PC-9 (cell line): ENCODE results near the gene FAM171A1. TPM values are rescaled to one million over a fixed set of nuclear protein-coding genes. Genes with fewer than 3 reads are reported as not detected.

Experiments
- BruUV-seq: library from RNA; stranded (reverse); fragments of 400-500 nt; replicated peaks from 2 replicates; lab custom pipeline; 2021; lab: Mats Ljungman, UMichigan
- CTCF ChIA-PET: fragments of 300-600 bp; sonication (Branson Sonifier 250); formaldehyde crosslinking; loops from one replicate; lab custom pipeline; 2022; ENCODE audit warnings: antibody characterized with exemption; lab: Charles Lee
- POLR2A ChIA-PET: fragments of 300-600 bp; sonication (Branson Sonifier 250); formaldehyde crosslinking; loops from one replicate; lab custom pipeline; 2022; ENCODE audit warnings: antibody characterized with exemption; ENCODE audit not compliant: unreplicated experiment; lab: Charles Lee
- DNase-seq, 2 experiments: peaks; one replicate each; pipeline versions ENCODE4 v3.0.0 to v3.0.0-alpha.2; 2015 to 2022; ENCODE audit warnings: mixed read lengths in 1 of 2
- H2AFZ ChIP-seq: fragments of 200-600 bp; sonication (generic); 2 replicates; pipeline ENCODE4 v1.8.1; 2017; ENCODE audit warnings: antibody characterized with exemption
- H3F3A ChIP-seq: fragments of 200-600 bp; sonication (generic); 2 replicates; pipeline ENCODE4 v1.8.1; 2017; ENCODE audit warnings: antibody characterized with exemption, mild to moderate bottlenecking, low read depth; ENCODE audit not compliant: insufficient read depth
- H3K27ac ChIP-seq: fragments of 200-600 bp; sonication (generic); 2 replicates; pipeline ENCODE4 v1.6.1; 2016; ENCODE audit warnings: mixed run types
- H3K27me3 ChIP-seq: fragments of 200-600 bp; sonication (generic); 2 replicates; pipeline ENCODE4 v1.6.1; 2016; ENCODE audit warnings: low read depth, mixed run types; ENCODE audit not compliant: insufficient read depth
- H3K36me3 ChIP-seq: fragments of 200-600 bp; sonication (generic); 2 replicates; pipeline ENCODE4 v1.6.1; 2016; ENCODE audit warnings: low read depth, mixed run types
- H3K4me1 ChIP-seq: fragments of 200-600 bp; sonication (generic); replicated peaks from 2 replicates; pipeline ENCODE4 v1.6.1; 2016; ENCODE audit warnings: mixed run types; ENCODE audit not compliant: insufficient read depth
- H3K4me2 ChIP-seq: fragments of 200-600 bp; sonication (generic); 2 replicates; pipeline ENCODE4 v1.6.1; 2017; ENCODE audit warnings: mixed run types
- H3K4me3 ChIP-seq: fragments of 200-600 bp; sonication (generic); 2 replicates; pipeline ENCODE4 v1.6.1; 2016; ENCODE audit warnings: mixed run types
- H3K79me2 ChIP-seq: fragments of 200-600 bp; sonication (generic); 2 replicates; pipeline ENCODE4 v1.6.1; 2017; ENCODE audit warnings: low read depth, mixed run types
- H3K9me2 ChIP-seq: fragments of 200-600 bp; sonication (generic); 2 replicates; pipeline ENCODE4 v1.8.1; 2017; ENCODE audit warnings: mild to moderate bottlenecking; ENCODE audit not compliant: insufficient read depth
- H3K9me3 ChIP-seq: fragments of 200-600 bp; sonication (generic); 2 replicates; pipeline ENCODE4 v1.8.1; 2016; ENCODE audit warnings: low read depth; ENCODE audit not compliant: insufficient read depth
- H4K20me1 ChIP-seq: fragments of 200-600 bp; sonication (generic); 2 replicates; pipeline ENCODE4 v1.8.1; 2017; ENCODE audit not compliant: insufficient read depth
- CTCF ChIP-seq: fragments of 200-600 bp; sonication (generic); conservative IDR thresholded peaks from 2 replicates; pipeline ENCODE4 v1.6.1; 2017; ENCODE audit warnings: mixed run types, antibody characterized with exemption, mild to moderate bottlenecking, moderate library complexity
- EZH2 ChIP-seq: fragments of 200-600 bp; sonication (generic); IDR thresholded peaks from 2 replicates; pipeline ENCODE4 v1.8.0; 2017; ENCODE audit warnings: antibody characterized with exemption, low read depth
- intact Hi-C: fragments of 100-400 bp; cut with micrococcal nuclease; formaldehyde crosslinking; loops from one replicate; pipeline ENCODE4 v1.10.0; 2022; ENCODE audit not compliant: unreplicated experiment
- total RNA-seq: library from RNA; stranded (reverse); gene quantifications from 2 replicates; pipeline ENCODE4 v1.2.3, GENCODE V29; 2021

FAM171A1 gene
- total RNA-seq, 1 experiment from 2014 or later: 3.0 TPM

- no peak overlapping the region for H3K27ac ChIP-seq
- H3K9me3 ChIP-seq: no peaks in the 10 kb centered on the region
- BruUV-seq: no TSS peak
- no peaks in the 10 kb centered on the region for H3K9me2 ChIP-seq
- no peaks in the 10 kb centered on the region for H3K36me3 ChIP-seq
- no peaks in the 10 kb centered on the region for H4K20me1 ChIP-seq
- no peak overlapping the region for H3K4me3 ChIP-seq
- no peak overlapping the region for H3K4me2 ChIP-seq
- H2AFZ ChIP-seq: no peak overlapping the region
- TF ChIP-seq EZH2: no peak
- no peak for TF ChIP-seq CTCF
- POLR2A ChIA-PET: no interaction called here
- no peaks in the 10 kb centered on the region for H3K79me2 ChIP-seq
- intact Hi-C loops: no loop called here
- peaks cover 95% of the 10 kb centered on the region for H3K27me3 ChIP-seq
- DNase-seq: no peak
- no peaks in the 10 kb centered on the region for H3K4me1 ChIP-seq
- CTCF ChIA-PET: no interaction called here
- no peaks in the 10 kb centered on the region for H3F3A ChIP-seq
Measured at GRCh38 chr10:15344876-15345285, 26.2 kb downstream of the FAM171A1 start.

GRCh38 chr10:15344256-15344875 lies 26.7 kb downstream of the FAM171A1 start:
- peaks cover 95% of the 10 kb centered on the region for H3K27me3 ChIP-seq
- no peaks in the 10 kb centered on the region for H3F3A ChIP-seq
- no peaks in the 10 kb centered on the region for H3K9me3 ChIP-seq
- ChIA-PET CTCF (no interaction called here), POLR2A (no interaction called here)
- H3K4me1 ChIP-seq: no peaks in the 10 kb centered on the region
- H3K27ac ChIP-seq: no peak overlapping the region
- H3K4me3 ChIP-seq: no peak overlapping the region
- intact Hi-C loops: no loop called here
- H3K79me2 ChIP-seq: no peaks in the 10 kb centered on the region
- no TSS peak for BruUV-seq
- H3K4me2 ChIP-seq: no peak overlapping the region
- no peaks in the 10 kb centered on the region for H3K9me2 ChIP-seq
- no peaks in the 10 kb centered on the region for H3K36me3 ChIP-seq
- no peak for TF ChIP-seq CTCF
- no peak for TF ChIP-seq EZH2
- no peak for DNase-seq
- no peak overlapping the region for H2AFZ ChIP-seq
- H4K20me1 ChIP-seq: no peaks in the 10 kb centered on the region

- H3K4me3 ChIP-seq: no peak overlapping the region
- POLR2A ChIA-PET: no interaction called here
- H3K4me1 ChIP-seq: no peaks in the 10 kb centered on the region
- TF ChIP-seq CTCF (no peak), EZH2 (no peak)
- no TSS peak for BruUV-seq
- no peak overlapping the region for H2AFZ ChIP-seq
- no peaks in the 10 kb centered on the region for H3F3A ChIP-seq
- H4K20me1 ChIP-seq: no peaks in the 10 kb centered on the region
- H3K79me2 ChIP-seq: no peaks in the 10 kb centered on the region
- H3K9me2 ChIP-seq: no peaks in the 10 kb centered on the region
- no peak overlapping the region for H3K4me2 ChIP-seq
- no peak overlapping the region for H3K27ac ChIP-seq
- DNase-seq: no peak
- H3K9me3 ChIP-seq: no peaks in the 10 kb centered on the region
- peaks cover 90% of the 10 kb centered on the region for H3K27me3 ChIP-seq
- H3K36me3 ChIP-seq: no peaks in the 10 kb centered on the region
- CTCF ChIA-PET: no interaction called here
- intact Hi-C loops: no loop called here
Measured at GRCh38 chr10:15342970-15343369, 28.1 kb downstream of the FAM171A1 start.
